CD4-positive, alpha-beta T cell treated with Interleukin-4 for 4 hours (primary cell): ENCODE measurements around the gene WDR86.

Experiments used
- DNase-seq: peaks from one replicate; pipeline ENCODE4 v3.0.0-alpha.2; 2020

Gene WDR86

DNA sequence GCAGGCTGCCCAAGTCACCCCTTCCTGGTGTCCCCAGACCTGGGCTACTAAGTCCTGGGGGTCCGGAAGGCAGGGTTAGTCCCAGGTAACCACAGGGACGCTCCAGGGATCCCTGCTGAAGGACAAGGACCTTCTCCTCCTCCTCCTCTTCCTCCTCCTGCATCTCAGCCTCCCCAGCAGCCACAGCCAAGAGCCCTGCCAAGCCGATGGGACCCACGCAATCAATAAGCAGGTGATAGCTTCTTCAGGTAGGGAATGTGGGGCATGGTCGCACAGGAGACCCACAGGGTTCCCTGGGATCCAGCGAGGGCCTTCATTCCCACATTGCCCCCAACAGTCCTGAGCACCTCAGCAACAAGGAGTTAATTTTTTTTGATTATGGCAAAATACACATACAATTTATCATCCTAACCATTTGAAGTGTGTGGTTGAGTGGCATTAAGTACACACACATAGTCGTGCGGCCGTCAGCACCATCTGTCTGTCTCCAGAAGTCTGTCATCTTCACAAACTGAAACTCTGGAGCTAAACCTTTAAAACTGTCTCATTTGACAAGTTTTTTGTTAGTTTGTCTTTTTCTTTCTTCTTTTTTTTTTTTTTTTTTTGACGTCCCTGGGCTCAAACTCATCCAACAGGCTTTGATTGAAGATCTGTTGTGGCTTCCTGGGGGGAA lies 18.0 kb upstream of the WDR86 start:
- DNase-seq: no peak

- DNase-seq: no peak
These were observed 17.3 kb upstream of the WDR86 start for GRCh38 chr7:151426904-151427704.

- DNase-seq: no peak
These were observed 16.6 kb upstream of the WDR86 start for GRCh38 chr7:151426441-151426903.

GRCh38 chr7:151425670-151426440 lies 16.0 kb upstream of the WDR86 start:
- DNase-seq: no peak

DNA sequence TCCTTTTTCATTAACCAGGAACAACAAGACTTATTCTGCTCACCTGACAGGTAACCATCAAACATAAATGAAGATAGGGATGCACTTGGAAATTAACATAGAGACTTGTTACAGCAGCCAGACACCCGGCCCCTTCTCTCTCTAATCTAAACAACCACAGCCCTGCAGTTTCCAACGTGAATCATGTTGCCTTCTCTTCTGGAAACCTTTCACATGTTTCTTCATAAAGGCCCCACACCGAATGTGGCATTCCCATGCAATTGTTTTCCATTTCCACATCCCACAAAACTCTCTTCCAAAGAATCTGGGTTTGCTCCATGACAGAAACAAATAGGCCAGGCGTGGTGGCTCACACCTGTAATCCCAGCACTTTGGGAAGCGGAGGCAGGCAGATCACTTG lies 15.0 kb upstream of the WDR86 start:
- DNase-seq: no peak

- DNase-seq: no peak
These were observed 14.1 kb upstream of the WDR86 start for GRCh38 chr7:151423936-151424335.

DNA sequence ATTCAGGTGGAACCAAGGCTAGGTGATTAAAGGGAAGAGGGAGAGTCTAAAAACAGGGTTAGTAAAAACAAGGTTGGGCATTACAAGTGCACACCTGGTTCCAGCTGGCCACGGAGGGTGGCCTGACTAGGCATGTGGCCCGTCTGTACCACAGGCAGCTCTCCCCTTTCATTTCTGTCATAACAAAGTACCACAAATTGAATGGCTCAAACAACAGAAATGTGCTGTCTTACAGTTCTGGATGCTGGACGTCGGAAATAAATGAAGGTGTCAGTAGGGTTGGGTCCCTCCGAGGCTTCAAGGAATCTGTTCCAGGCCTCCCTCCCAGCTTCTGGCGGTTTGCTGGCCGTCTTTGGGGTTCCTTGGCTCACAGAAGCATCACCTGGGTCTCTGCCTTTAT lies 13.4 kb upstream of the WDR86 start:
- no peak for DNase-seq

GRCh38 chr7:151422212-151422611 lies 12.4 kb upstream of the WDR86 start:
- DNase-seq: no peak

DNA sequence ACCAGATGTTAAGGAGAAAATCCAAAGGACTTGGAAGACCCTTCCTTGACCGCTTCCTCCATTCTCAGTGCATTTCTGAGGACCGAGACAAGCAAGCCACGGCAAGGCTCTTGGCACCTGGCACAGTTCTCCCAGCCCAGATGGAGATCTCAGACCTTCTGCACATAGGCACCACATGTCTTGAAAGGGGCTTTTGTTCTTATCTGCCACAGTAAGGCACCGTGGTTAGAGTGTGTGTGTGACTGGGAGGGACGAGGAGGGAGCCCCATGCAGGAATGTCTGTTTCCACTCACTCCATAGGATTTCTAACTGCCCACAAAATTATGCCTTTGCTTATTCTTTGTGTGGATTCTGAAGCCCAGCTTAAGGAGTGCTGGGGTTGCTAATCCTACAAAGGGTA lies 10.3 kb upstream of the WDR86 start:
- DNase-seq: no peak

GRCh38 chr7:151416941-151417315 lies 7.1 kb upstream of the WDR86 start:
- no peak for DNase-seq

- no peak for DNase-seq
These were observed 6.5 kb upstream of the WDR86 start for GRCh38 chr7:151416112-151416940.

DNA sequence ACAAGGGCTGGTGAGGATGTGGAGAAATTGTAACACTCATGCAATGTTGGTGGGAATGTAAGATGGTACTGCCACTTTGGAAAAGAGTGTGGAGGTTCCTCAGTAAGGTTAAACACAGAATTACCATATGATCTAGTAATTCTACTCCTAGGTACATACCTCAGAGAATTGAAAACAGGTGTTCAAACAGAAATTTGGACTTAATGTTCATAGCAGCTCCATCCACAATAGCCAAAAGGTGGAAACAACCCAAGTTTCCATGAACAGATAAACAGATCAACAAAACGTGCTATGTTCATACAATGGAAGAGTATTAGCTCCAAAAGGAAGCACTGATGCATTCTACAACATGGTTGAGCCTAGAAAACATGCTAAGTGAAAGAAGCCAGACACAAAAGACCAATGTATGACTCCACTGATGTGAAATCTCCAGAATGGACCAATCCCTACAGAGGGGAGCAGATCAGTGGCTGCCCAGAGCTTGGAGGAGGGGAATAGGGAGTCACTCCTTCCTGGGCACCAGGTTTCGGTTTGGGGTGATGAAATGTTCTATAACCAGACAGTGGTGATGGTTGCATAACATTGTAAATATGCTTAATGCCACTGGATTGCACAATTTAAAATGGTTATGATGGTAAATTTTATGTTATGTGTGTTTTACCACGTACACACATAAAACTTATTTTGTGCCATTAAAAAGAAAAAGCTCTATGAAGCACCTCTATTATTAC lies 5.7 kb upstream of the WDR86 start:
- no peak for DNase-seq

DNA sequence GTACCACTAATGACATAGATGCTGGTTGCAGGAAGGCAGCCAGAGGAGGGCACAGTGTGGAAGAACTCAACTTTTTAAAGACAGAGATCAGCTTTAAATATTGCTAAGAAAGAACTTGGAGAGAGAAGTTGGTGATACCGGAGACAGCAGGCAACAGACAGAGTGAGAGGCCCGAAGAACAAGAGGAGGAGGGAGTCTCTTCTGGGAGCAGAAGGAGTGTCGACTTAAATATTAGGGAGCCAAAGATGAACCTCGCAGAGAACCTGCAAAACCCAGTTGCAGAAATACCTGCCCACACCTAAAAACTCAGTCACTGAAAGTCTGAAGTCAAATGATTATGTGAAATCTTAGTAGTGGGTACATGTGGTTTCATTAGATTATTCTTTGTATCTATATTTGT lies 3.4 kb upstream of the WDR86 start:
- no peak for DNase-seq

DNA sequence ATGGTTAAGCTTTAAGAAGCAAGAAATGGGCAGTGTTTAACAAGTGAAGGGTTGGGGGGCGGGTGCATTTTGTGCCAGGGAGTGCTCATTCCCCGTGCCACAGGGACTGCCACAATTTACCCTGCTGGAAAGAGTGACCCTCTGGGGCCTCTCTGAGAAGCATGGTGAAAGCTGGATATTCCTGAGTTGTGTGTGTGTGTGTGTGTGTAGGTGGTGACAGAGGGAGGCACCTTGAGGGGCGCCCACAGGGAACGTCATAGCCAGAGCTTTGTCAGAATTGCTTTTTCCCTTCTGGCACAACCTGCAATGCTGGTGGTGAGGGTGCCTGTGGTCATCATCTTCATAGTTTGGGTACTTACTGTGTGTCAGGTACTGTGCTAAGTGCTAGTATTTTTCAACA lies 2.5 kb upstream of the WDR86 start:
- DNase-seq: no peak

- no peak for DNase-seq
These were observed 1.7 kb upstream of the WDR86 start for GRCh38 chr7:151411551-151411950.

GRCh38 chr7:151410405-151411390 lies 860 bp upstream of the WDR86 start:
- DNase-seq: peak; percentile 28

DNA sequence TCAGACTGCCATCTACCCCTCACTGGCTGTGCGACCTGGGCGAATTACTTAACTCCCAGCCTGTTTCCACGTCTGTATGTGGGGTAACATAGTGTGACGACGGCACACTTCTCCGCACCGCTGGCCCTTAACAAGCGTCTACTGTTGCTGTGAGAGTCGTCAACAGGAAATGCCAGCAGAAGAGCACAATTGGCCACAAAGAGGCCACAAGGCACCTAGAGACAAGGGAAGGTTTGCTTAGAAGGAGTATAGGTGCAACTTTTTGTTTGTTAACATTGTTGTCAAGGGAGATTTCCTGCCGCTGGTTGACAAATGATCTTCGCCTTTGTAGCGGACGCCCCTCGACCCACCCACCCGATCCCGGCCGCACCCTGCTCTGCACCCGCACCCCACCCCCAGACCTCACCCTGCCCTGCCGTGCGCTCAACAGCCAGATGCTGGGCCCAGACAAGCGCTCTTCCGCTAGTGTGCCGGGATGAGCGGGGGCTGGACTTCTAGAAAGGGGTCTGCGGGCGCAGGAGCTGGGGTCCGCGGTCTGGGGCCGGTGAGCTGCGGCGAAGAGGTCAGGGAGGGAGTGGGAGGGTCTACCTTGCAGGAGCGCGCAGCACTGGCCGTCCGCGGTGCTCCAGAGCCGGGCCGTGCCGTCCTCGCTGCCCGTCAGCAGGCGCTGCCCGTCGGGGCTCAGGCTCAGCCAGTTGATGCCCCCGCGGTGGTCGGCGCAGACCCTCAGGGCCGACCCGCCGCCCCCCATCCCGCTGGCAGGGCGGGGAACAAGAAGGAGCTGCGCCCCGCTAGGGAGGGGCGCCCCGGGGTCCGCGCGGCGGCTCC lies 785 bp downstream of the WDR86 start:
- peak; percentile 94 for DNase-seq

GRCh38 chr7:151408498-151408838 lies 1.4 kb downstream of the WDR86 start:
- DNase-seq: no peak

GRCh38 chr7:151406886-151407583 lies 2.8 kb downstream of the WDR86 start:
- DNase-seq: no peak
